Loucy (cell line): ENCODE results near the gene WRAP73.

Experiments used
- CTCF ChIP-seq: fragments of 200-600 bp; sonication (generic); conservative IDR thresholded peaks from 2 replicates; pipeline ENCODE4 v1.5.1; 2014; ENCODE audit warnings: mild to moderate bottlenecking, antibody characterized with exemption, low read length
- EZH2phosphoT487 ChIP-seq: fragments of 200-600 bp; IDR thresholded peaks from 2 replicates; pipeline ENCODE4 v1.6.1; 2018; ENCODE audit warnings: antibody characterized with exemption, mild to moderate bottlenecking, moderate library complexity, borderline replicate concordance

GRCh38 chr1:3669421-3669821 lies 19.5 kb upstream of the WRAP73 start:
- no peak for TF ChIP-seq CTCF
- no peak for TF ChIP-seq EZH2phosphoT487
